ENCODE results near the gene NKX1-1.
"Not testable (repeated sequence)": the region's sequence is repeated elsewhere in the genome, so short reads cannot be mapped to it uniquely, and the experiment has no call there.

NKX1-1 gene

GRCh38 chr4:1383728-1384591 is 22.3 kb downstream of the NKX1-1 start:
- no peak for DNase-seq

DNA sequence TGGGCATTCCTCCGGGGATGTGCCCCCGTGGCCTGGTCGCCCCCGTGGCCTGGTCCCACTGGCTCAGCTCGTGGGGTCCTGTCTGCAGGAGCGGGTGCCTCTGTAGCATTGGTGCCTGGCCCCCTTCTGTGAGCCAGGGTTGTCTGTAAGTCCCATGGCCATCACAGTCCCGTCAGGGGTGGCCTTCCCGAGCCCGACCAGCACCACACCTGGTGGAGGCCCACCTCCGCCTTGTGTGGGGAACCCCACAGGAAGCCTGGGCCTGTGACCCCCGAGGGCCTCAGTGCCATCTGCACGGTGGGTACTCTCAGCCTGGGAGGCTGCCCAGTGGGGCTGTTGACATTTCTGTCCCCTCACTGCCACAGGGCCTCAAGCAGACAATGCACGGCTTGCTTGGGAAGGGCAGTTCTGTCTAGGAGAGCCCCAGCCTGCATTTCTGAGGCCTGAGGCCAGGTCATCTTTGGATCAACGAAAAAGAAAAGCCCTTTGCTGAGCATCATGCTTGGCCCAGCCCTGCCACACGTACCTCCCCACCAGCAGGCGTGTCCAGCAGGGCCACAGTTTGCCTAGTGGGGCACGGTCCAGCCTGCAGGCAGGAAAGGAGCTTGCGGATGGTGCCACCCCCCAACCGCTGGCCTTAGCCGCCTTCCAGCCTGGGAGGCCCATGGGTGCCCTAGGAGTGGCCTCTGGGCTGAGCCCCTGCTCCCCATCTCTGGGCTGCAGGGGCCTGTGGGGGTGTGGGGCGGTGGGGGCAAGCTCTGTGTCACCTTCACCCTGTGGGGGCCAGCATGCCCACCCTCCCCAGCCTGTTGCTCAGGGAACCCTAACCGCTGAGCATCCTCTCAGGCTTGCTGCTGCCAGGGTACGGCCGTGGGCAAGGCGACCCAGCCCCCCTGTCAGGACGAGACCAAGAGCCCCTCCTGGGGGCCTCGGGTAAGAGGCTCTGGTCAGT is 23.2 kb downstream of the NKX1-1 start:
- no peak for DNase-seq

DNA sequence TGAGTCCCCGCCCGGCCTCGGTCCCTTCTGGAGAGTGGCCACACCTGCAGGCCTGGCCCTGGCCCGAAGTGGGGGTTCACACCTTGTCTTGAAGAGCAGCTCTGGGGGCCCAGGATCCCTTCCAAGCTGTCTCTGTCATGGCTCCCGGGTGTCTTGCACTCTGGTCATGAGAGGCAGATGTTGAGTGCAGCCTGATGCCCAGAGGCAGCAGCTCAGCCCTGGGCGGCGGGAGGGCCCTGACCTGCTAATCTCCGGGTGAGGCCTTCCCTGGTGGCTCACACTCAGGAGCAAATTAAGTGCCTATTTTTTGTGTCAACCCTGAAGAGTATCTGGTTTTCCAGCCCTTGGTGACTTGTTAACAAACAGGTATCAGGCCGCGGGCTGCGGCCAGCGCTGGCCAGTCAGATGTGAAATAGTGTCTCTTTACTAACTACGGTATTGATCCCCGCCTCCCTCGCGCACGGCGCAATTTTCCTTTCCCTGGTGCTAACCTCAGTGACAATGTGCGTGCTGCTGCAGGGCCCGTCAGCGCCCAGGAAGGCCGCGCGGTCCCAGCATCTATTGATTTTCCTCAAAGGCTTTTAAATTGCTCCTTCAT is 24.2 kb downstream of the NKX1-1 start:
- DNase-seq = no peak

GRCh38 chr4:1381181-1381621 is 25.0 kb downstream of the NKX1-1 start:
- DNase-seq = no peak

DNA sequence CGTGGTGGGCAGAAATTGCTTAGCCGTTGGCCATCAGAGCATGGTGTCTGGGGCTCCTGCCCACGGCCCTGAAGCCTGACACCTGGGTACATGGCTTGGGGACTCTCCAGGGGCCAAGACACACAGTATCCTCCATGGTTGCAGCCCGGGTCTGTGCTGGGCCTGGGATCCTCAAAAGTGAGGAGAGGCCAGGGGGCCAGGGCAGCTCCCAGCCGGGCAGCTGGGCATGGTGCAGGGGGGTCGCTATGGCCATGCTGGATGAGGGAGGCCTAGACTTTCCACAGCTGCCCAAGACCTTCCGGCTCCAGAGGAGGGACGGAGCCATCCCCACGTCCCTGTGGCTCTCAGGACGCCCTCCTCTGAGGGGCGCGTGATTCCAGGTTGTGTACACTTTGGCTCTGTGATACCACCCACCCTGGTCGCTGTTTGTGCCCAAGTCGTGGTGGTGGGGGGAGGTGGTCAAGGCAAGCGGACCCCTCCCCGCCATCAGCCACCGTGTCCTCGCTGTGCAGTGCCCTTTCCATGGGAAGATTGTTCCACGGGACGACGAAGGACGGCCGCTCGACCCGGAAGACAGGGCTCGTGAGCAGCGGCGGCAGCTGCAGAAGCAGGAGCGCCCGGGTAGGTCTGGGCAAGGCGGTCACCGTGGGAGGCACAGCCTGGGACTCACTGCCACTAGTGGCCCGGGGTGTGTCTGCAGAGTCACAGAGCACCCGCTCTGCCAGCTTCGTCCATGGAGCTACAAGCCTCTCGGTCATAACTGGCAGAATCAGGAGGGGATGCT is 25.7 kb downstream of the NKX1-1 start:
- no peak for DNase-seq

DNA sequence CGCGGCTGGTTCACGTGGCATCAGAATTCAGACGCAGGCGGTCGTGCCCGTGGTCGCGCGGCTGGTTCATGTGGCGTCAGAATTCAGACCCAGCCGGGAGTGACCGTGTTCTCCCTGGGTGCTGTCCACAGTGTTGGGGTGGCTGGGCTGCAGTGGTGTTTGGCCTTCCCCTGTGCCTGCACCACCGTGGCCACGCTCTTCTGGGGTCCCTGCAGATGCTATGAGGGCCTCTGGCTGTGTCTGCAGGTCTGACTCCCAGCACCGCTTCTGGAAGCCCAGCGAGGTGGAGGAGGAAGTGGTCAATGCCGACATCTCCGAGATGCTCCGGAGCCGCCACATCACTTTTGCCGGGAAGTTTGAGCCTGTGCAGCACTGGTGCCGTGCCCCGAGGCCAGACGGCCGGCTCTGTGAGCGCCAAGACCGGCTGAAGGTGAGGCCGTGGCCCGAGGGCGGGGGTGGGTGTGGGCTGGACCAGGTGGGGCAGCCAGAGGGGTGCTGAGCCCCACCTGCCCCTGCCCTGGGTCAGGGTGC is 26.4 kb downstream of the NKX1-1 start:
- DNase-seq = no peak

DNA sequence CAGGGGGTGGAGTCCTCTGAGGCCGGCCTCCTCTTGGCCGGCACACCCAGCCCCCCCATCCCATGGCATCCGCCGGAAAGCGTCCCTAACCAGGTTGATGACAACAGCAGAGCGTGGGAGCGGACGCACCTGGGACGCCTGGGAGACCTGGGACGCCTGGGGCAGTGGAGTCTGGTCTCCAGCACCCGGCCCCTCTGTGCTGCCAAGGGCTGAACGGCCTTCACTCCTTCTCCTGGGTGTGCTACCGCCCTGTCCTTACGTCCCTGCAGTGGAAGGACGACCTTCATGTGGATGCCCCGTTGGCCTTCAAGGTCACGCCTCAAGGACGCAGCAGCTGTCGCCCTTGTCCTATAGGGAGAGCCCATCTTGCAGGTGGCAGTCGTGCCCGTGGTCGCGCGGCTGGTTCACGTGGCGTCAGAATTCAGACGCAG is 26.9 kb downstream of the NKX1-1 start:
- DNase-seq = no peak

- DNase-seq = no peak
Measured at GRCh38 chr4:1378559-1379231, 27.5 kb downstream of the NKX1-1 start.

DNA sequence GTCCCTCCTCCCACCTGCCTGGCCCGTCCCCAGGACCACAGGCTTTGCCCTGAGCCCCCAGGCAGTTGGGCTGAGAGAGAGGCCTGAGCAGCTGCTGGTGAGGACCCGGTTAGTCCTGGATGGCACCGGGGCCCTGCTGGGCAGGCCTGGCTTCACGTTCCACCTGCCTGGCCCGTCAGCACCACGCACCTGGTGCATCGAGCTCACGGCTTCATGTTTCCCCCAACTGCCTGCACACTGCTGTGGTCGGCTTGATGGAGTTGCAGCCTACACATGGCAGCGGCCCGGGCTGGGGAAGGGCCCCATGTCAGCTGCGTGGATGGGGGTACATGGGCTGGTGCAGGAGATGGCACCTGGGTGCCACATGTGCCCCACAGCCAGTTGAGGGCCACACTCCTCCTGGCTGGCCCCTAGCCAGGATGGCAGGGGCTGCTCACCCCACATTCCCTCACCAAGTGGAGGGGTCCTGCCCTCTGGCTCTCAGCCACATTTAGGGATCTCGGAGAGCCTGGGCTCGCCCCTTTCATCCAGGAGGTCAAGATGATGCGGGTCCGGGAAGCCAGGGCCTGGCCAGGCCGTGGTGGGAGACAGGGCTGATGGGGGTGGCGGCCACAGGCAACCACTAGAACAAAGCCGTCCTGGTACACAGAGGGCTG is 28.5 kb downstream of the NKX1-1 start:
- DNase-seq = no peak

DNA sequence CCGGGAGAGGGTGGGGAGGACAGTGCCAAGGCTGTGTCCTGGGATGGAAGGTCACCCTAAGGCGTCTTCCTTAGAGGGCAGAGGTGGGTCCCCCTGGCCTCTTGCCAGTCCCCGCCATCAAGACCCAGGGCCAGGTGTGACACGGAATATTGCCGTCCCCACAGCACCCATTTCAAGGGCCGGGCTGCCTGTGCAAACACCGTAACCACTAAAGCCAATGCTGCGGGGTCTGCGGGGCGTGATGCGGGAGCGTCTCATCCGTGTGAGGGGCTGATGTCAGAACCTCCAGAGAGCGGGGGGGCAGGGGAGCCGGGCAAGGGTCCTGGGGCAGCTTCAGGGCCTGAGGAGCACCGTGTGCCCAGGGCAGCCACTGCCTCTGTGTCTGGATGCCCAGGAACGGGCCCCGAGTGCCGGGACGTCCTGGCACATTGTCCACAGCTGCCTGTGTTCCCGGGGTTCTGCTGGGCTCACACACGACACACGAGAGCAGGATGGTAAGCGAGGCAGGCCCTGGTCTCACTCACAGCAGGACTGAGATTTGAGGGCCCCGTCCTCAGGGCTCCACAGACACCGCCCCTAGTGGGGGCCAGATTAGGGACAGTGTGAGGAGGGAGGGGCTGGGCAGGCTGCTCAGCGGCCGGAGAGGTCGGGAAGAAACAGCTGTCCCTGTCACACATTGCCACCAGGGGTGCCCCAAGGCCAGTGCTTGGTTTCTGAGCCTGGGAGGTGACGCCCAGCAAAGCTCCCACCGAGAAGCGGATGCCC is 29.2 kb downstream of the NKX1-1 start:
- no peak for DNase-seq

DNA sequence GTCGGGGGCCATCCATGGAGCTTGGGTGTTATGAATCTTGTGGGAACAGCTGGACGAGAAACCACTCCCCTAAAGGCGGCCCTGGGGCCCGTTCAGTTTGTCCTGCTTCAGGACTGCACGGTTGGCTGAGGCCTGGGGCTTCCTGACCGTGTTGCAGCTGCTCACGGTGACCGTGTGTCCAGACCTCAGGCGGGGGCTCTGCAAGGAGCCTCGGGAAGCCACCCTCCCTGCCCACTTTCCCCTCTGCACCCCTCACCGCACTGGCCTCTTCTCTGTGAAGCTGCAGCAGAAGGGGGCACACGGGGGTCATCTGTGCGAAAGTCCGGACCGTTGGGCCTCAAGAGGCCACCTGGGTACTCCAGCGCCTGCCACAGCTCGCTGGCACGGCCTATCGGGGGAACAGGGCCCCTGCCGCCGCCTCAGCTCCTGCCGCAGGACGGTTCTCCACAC is 29.8 kb downstream of the NKX1-1 start:
- DNase-seq = no peak

- no peak for DNase-seq
Measured at GRCh38 chr4:1375761-1376322, 30.4 kb downstream of the NKX1-1 start.

GRCh38 chr4:1375051-1375721 is 31.1 kb downstream of the NKX1-1 start:
- DNase-seq = no peak

DNA sequence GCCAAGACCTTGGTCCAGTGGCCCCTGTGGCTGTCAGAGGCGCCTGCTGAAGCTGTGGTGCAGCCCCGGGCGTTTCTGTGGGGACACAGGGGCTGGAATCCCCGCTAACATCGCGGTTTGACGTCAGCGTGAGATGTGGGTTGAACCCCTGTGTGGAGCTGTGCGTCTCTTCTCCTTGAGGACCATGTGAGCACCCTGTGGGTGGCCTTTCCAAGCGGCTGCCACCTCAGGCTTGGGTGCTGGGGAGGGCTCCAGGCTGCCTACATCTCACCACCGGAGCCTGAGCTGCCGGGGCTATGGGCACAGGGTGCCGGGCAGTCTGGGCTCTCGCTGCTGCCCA is 31.6 kb downstream of the NKX1-1 start:
- no peak for DNase-seq

DNA sequence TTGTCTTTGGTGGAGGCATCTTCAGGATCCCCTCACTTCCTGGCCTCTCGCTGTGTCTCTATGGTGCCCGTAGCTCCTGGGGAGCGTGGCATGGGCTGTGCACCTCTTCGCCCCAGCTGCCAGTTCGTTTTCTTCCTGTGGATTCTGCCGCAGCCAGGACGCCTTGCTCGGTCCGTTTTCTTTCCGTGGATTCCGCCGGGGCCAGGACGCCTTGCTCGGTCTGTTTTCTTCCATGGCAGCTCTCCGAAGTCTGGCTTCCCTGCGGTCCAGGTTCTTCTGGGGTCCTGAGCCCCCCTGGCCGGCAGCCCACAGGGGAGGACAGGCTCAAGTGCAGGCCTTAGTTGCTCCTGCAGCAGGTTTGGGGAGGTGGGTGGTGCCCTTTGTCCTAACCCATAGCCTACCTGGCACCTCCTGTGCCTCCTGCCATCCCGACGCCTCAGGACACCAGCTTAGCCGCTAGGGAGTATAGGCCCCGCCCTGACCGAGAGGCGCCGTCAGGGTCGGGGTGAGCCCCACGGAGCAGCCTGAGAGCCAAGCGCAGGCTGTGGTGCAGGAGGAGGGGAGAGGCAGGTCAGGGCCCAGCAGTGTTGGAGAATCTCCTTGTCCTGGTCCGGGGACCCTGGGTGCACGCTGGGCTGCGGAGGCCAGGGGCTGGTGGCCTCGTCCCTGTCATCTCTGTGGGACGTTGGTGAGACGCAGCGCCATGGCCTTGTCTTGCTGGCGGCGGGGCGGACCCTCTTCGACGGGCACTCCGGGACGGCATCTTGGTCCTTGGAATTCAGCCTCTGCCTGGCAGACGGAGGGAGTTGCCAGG is 32.1 kb downstream of the NKX1-1 start:
- DNase-seq = no peak

GRCh38 chr4:1372576-1372975 is 33.7 kb downstream of the NKX1-1 start:
- DNase-seq = not testable (repeated sequence)

GRCh38 chr4:1371176-1372165 is 34.8 kb downstream of the NKX1-1 start:
- DNase-seq = no peak

Data from OCI-M1 (cell line).